ENCODE data around the gene GKN1. TPM values are rescaled to one million over a fixed set of nuclear protein-coding genes. Genes with fewer than 3 reads are reported as not detected.

The GKN1 gene
- total RNA-seq, 1 experiment from 2014 or later: not detected

- TF ChIP-seq ZBTB21 (CRISPR knock-in tag; IDR thresholded peaks at IDR 0.05; ENCODE audit: borderline replicate concordance): no peak
- TF ChIP-seq, protein P1, sequence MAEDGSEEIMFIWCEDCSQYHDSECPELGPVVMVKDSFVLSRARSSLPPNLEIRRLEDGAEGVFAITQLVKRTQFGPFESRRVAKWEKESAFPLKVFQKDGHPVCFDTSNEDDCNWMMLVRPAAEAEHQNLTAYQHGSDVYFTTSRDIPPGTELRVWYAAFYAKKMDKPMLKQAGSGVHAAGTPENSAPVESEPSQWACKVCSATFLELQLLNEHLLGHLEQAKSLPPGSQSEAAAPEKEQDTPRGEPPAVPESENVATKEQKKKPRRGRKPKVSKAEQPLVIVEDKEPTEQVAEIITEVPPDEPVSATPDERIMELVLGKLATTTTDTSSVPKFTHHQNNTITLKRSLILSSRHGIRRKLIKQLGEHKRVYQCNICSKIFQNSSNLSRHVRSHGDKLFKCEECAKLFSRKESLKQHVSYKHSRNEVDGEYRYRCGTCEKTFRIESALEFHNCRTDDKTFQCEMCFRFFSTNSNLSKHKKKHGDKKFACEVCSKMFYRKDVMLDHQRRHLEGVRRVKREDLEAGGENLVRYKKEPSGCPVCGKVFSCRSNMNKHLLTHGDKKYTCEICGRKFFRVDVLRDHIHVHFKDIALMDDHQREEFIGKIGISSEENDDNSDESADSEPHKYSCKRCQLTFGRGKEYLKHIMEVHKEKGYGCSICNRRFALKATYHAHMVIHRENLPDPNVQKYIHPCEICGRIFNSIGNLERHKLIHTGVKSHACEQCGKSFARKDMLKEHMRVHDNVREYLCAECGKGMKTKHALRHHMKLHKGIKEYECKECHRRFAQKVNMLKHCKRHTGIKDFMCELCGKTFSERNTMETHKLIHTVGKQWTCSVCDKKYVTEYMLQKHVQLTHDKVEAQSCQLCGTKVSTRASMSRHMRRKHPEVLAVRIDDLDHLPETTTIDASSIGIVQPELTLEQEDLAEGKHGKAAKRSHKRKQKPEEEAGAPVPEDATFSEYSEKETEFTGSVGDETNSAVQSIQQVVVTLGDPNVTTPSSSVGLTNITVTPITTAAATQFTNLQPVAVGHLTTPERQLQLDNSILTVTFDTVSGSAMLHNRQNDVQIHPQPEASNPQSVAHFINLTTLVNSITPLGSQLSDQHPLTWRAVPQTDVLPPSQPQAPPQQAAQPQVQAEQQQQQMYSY (CRISPR knock-in tag; IDR thresholded peaks at IDR 0.05): no peak
- TF ChIP-seq TCF7 (CRISPR knock-in tag; IDR thresholded peaks at IDR 0.05; ENCODE audit: low read depth): no peak
Observed at GRCh38 chr2:68934021-68934420, 40.4 kb upstream of the GKN1 start (continued).

DNA sequence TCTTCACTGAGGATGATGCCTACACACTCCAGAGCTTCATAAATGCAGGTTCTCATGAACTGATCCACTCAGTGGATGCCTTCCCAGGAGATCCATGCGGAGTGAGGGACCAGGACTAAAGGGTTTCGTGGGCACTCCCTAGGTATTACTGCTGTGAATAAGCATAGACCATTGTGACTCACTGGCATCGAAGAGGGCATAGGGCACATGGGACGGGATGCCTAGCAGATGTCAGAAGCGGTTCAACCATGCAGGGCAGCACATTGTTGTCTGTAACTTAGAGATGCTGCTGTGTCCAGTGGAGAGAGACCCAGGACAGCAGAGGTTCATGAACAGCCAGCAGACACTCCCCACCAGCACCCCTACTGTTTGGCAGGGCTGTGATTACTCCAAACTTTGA lies 39.0 kb upstream of the GKN1 start:
- CTCF ChIA-PET: interaction anchor here (5.4 kb wide), 1 partner anchor 8 kb away, joined by 36 read pairs; no protein-coding TSS in a partner anchor

DNA sequence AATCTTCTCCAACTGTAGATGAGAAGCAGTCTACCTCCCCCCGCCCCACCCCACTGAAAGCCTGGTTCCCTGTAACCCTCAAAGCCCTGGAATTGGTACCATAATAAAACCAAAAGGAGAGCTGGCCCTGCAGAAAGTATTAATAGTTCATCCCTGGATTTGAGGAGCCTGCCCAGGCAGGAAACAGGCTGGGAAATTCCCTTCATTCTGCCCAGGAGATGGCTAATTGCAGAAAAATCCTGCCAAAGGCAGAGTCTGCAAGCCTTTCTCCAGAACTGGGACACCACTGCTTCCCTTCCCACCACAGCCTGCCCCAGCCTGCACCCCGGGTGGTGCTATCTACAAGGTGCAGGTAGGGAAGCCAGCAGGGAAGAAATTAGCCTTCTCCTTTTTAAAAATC lies 38.0 kb upstream of the GKN1 start:
- H3K4me1 Mint-ChIP-seq: no peaks in the 10 kb centered on the region
- ChIA-PET CTCF (interaction anchor here (2.7 kb wide), 1 partner anchor 11 kb away, joined by 6 read pairs; no protein-coding TSS in a partner anchor), POLR2A (interaction anchor here (0.5 kb wide), 1 partner anchor 410 kb away, joined by 4 read pairs; no protein-coding TSS in a partner anchor)
- ATAC-seq (no peak), DNase-seq (ENCODE audit: low spot score) (no peak)
- no peaks in the 10 kb centered on the region for H3K36me3 Mint-ChIP-seq
- no peak overlapping the region for H3K27ac Mint-ChIP-seq
- peaks cover 9% of the 10 kb centered on the region; the same call in 1 of the 2 replicates for H3K27me3 Mint-ChIP-seq (ENCODE audit: low read depth)
- H3K9me3 Mint-ChIP-seq: peaks cover 15% of the 10 kb centered on the region
- H3K4me3 Mint-ChIP-seq: no peak overlapping the region
- TF ChIP-seq CBFB (CRISPR knock-in tag; IDR thresholded peaks at IDR 0.05; ENCODE audit: low read depth) (no peak), NR2C2 (CRISPR knock-in tag; IDR thresholded peaks at IDR 0.05) (no peak), ZNF281 (CRISPR knock-in tag; IDR thresholded peaks at IDR 0.05) (no peak), ZNF121 (CRISPR knock-in tag; IDR thresholded peaks at IDR 0.05) (no peak), TEAD4 (CRISPR knock-in tag; IDR thresholded peaks at IDR 0.05) (no peak), IRF2 (CRISPR knock-in tag; IDR thresholded peaks at IDR 0.05; ENCODE audit: borderline replicate concordance, low read depth) (no peak)
- TF ChIP-seq, protein P2, sequence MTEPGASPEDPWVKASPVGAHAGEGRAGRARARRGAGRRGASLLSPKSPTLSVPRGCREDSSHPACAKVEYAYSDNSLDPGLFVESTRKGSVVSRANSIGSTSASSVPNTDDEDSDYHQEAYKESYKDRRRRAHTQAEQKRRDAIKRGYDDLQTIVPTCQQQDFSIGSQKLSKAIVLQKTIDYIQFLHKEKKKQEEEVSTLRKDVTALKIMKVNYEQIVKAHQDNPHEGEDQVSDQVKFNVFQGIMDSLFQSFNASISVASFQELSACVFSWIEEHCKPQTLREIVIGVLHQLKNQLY (CRISPR knock-in tag; IDR thresholded peaks at IDR 0.05): no peak

More for the DNA sequence above, 39.0 kb upstream of the GKN1 start:
- Mint-ChIP-seq H3K4me3 (no peak overlapping the region), H3K27ac (no peak overlapping the region), H3K36me3 (no peaks in the 10 kb centered on the region), H3K27me3 (ENCODE audit: low read depth) (peaks cover 3% of the 10 kb centered on the region; the same call in 1 of the 2 replicates), H3K4me1 (no peaks in the 10 kb centered on the region), H3K9me3 (peaks cover 16% of the 10 kb centered on the region)
- POLR2A ChIA-PET: no interaction called here
- DNase-seq (ENCODE audit: low spot score): no peak
- ATAC-seq: no peak
- TF ChIP-seq MAX (CRISPR knock-in tag; IDR thresholded peaks at IDR 0.05) (no peak), RELA (CRISPR knock-in tag; IDR thresholded peaks at IDR 0.05; ENCODE audit: borderline replicate concordance) (no peak), SMAD3 (CRISPR knock-in tag; IDR thresholded peaks at IDR 0.05; ENCODE audit: borderline replicate concordance) (no peak), ZNF281 (CRISPR knock-in tag; IDR thresholded peaks at IDR 0.05) (no peak)
- TF ChIP-seq, protein P3, sequence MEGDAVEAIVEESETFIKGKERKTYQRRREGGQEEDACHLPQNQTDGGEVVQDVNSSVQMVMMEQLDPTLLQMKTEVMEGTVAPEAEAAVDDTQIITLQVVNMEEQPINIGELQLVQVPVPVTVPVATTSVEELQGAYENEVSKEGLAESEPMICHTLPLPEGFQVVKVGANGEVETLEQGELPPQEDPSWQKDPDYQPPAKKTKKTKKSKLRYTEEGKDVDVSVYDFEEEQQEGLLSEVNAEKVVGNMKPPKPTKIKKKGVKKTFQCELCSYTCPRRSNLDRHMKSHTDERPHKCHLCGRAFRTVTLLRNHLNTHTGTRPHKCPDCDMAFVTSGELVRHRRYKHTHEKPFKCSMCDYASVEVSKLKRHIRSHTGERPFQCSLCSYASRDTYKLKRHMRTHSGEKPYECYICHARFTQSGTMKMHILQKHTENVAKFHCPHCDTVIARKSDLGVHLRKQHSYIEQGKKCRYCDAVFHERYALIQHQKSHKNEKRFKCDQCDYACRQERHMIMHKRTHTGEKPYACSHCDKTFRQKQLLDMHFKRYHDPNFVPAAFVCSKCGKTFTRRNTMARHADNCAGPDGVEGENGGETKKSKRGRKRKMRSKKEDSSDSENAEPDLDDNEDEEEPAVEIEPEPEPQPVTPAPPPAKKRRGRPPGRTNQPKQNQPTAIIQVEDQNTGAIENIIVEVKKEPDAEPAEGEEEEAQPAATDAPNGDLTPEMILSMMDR (IDR thresholded peaks at IDR 0.05): no peak
- TF ChIP-seq, protein P4, sequence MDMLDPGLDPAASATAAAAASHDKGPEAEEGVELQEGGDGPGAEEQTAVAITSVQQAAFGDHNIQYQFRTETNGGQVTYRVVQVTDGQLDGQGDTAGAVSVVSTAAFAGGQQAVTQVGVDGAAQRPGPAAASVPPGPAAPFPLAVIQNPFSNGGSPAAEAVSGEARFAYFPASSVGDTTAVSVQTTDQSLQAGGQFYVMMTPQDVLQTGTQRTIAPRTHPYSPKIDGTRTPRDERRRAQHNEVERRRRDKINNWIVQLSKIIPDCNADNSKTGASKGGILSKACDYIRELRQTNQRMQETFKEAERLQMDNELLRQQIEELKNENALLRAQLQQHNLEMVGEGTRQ (CRISPR knock-in tag; IDR thresholded peaks at IDR 0.05): no peak
